LNCAP (cell line): Measurements from ENCODE around the gene GJA10.

Source experiments
- CTCF ChIP-seq: fragments of 450-650 bp; IDR thresholded peaks from 2 replicates; pipeline ENCODE4 v1.5.1; 2017; ENCODE audit warnings: mild to moderate bottlenecking

GJA10 gene

GRCh38 chr6:89916136-89916920, 22.1 kb downstream of the GJA10 start:
- no peak for TF ChIP-seq CTCF

- no peak for TF ChIP-seq CTCF
Measured at GRCh38 chr6:89917216-89917615, 22.9 kb downstream of the GJA10 start.

GRCh38 chr6:89917801-89918366, 23.6 kb downstream of the GJA10 start:
- no peak for TF ChIP-seq CTCF

GRCh38 chr6:89921197-89921596, 26.9 kb downstream of the GJA10 start:
- no peak for TF ChIP-seq CTCF

- no peak for TF ChIP-seq CTCF
Measured at GRCh38 chr6:89921691-89922090, 27.4 kb downstream of the GJA10 start.

- no peak for TF ChIP-seq CTCF
Measured at GRCh38 chr6:89924231-89924630, 30.0 kb downstream of the GJA10 start.

GRCh38 chr6:89925826-89926225, 31.6 kb downstream of the GJA10 start:
- no peak for TF ChIP-seq CTCF
